GM19395 (cell line): ENCODE data around the gene NRN1.
"Not testable (repeated sequence)": the region's sequence is repeated elsewhere in the genome, so short reads cannot be mapped to it uniquely, and the experiment has no call there.

ENCODE experiments used
- ATAC-seq: cut with Tn5 transposase; IDR thresholded peaks from one replicate; pipeline ENCODE4 v1.9.1; 2021; ENCODE audit warnings: mild to moderate bottlenecking, moderate library complexity; ENCODE audit not compliant: unreplicated experiment

The NRN1 gene

GRCh38 chr6:5984150-5985089 lies 22.3 kb downstream of the NRN1 start:
- no peak for ATAC-seq

GRCh38 chr6:5981126-5982026 lies 25.3 kb downstream of the NRN1 start:
- ATAC-seq = no peak

- ATAC-seq = no peak
These were observed 26.9 kb downstream of the NRN1 start for GRCh38 chr6:5979650-5980420.

- ATAC-seq = no peak
These were observed 29.9 kb downstream of the NRN1 start for GRCh38 chr6:5976811-5977210.

GRCh38 chr6:5968817-5969734 lies 37.6 kb downstream of the NRN1 start:
- ATAC-seq = no peak

GRCh38 chr6:5968036-5968435 lies 38.7 kb downstream of the NRN1 start:
- not testable (repeated sequence) for ATAC-seq

- ATAC-seq = no peak
These were observed 39.1 kb downstream of the NRN1 start for GRCh38 chr6:5967594-5967993.

- ATAC-seq = no peak
These were observed 43.9 kb downstream of the NRN1 start for GRCh38 chr6:5962794-5963193.

GRCh38 chr6:5961836-5962235 lies 44.9 kb downstream of the NRN1 start:
- ATAC-seq = no peak

GRCh38 chr6:5960456-5960855 lies 46.3 kb downstream of the NRN1 start:
- ATAC-seq = no peak

- ATAC-seq = no peak
These were observed 47.8 kb downstream of the NRN1 start for GRCh38 chr6:5958921-5959320.

GRCh38 chr6:5956939-5957338 lies 49.8 kb downstream of the NRN1 start:
- ATAC-seq = no peak

- ATAC-seq = no peak
These were observed 56.4 kb downstream of the NRN1 start for GRCh38 chr6:5950361-5950785.
